H9 (cell line): ENCODE measurements around the gene STXBP1. TPM values are rescaled to one million over a fixed set of nuclear protein-coding genes. Genes with fewer than 3 reads are reported as not detected.

Experiments used
- DNase-seq: peaks from one replicate; pipeline ENCODE4 v3.0.0-alpha.2; 2017
- H2AFZ ChIP-seq: one replicate; pipeline ENCODE4 v1.6.1; 2013; ENCODE audit warnings: mild to moderate bottlenecking, low read length, control low read depth, moderate library complexity
- H2AK5ac ChIP-seq: 2 replicates; pipeline ENCODE4 v1.6.1; 2013; ENCODE audit warnings: low read length, control low read depth, mixed read lengths; ENCODE audit not compliant: insufficient read length
- H2BK120ac ChIP-seq: one replicate; pipeline ENCODE4 v1.6.1; 2013; ENCODE audit warnings: low read depth, mild to moderate bottlenecking, low read length, control low read depth, inconsistent platforms; ENCODE audit not compliant: poor library complexity, severe bottlenecking
- H2BK12ac ChIP-seq: 2 replicates; pipeline ENCODE4 v1.6.1; 2013; ENCODE audit warnings: low read length, control low read depth, mixed read lengths, low read depth; ENCODE audit not compliant: insufficient read length
- H2BK15ac ChIP-seq: 2 replicates; pipeline ENCODE4 v1.6.1; 2013; ENCODE audit warnings: low read depth, low read length, control low read depth
- H2BK20ac ChIP-seq: one replicate; pipeline ENCODE4 v1.6.1; 2013; ENCODE audit warnings: low read depth, mild to moderate bottlenecking, low read length, control low read depth, inconsistent platforms; ENCODE audit not compliant: poor library complexity, severe bottlenecking
- H2BK5ac ChIP-seq: 2 replicates; pipeline ENCODE4 v1.6.1; 2013; ENCODE audit warnings: low read length, control low read depth, mixed read lengths; ENCODE audit not compliant: insufficient read length
- H3K14ac ChIP-seq: 2 replicates; pipeline ENCODE4 v1.6.1; 2013; ENCODE audit warnings: low read length, control low read depth; ENCODE audit not compliant: insufficient read depth
- H3K18ac ChIP-seq: 2 replicates; pipeline ENCODE4 v1.6.1; 2013; ENCODE audit warnings: low read depth, mild to moderate bottlenecking, mixed read lengths, low read length, control low read depth; ENCODE audit not compliant: insufficient read length
- H3K23ac ChIP-seq: 2 replicates; pipeline ENCODE4 v1.6.1; 2013; ENCODE audit warnings: low read length, control low read depth, mixed read lengths, low read depth; ENCODE audit not compliant: insufficient read length
- H3K23me2 ChIP-seq: 2 replicates; pipeline ENCODE4 v1.6.1; 2013; ENCODE audit warnings: low read depth, mild to moderate bottlenecking, mixed read lengths, low read length, control low read depth; ENCODE audit not compliant: insufficient read length, poor library complexity, severe bottlenecking
- H3K27ac ChIP-seq: 2 replicates; pipeline ENCODE4 v1.5.1; 2013; ENCODE audit warnings: low read length, control low read depth, mixed read lengths, low read depth; ENCODE audit not compliant: insufficient read length
- H3K27me3 ChIP-seq: 2 replicates; pipeline ENCODE4 v1.6.1; 2013; ENCODE audit warnings: low read length, control low read depth, inconsistent platforms; ENCODE audit not compliant: insufficient read depth
- H3K4ac ChIP-seq: 2 replicates; pipeline ENCODE4 v1.6.1; 2013; ENCODE audit warnings: low read depth, mild to moderate bottlenecking, control low read depth, inconsistent platforms, low read length, moderate library complexity
- H3K4me1 ChIP-seq: 2 replicates; pipeline ENCODE4 v1.6.1; 2013; ENCODE audit warnings: low read length, control low read depth, inconsistent platforms; ENCODE audit not compliant: insufficient read depth
- H3K4me2 ChIP-seq: 2 replicates; pipeline ENCODE4 v1.6.1; 2013; ENCODE audit warnings: low read length, control low read depth, mixed read lengths; ENCODE audit not compliant: insufficient read length, insufficient read depth
- H3K56ac ChIP-seq: 2 replicates; pipeline ENCODE4 v1.6.1; 2013; ENCODE audit warnings: low read depth, mild to moderate bottlenecking, mixed read lengths, low read length, control low read depth; ENCODE audit not compliant: insufficient read length
- H3K79me1 ChIP-seq: 2 replicates; pipeline ENCODE4 v1.6.1; 2013; ENCODE audit warnings: low read depth, mild to moderate bottlenecking, moderate library complexity, low read length, control low read depth, inconsistent platforms; ENCODE audit not compliant: insufficient read depth, poor library complexity, severe bottlenecking
- H3K79me2 ChIP-seq: 2 replicates; pipeline ENCODE4 v1.6.1; 2013; ENCODE audit warnings: low read length, control low read depth, inconsistent platforms; ENCODE audit not compliant: insufficient read depth
- H3K9ac ChIP-seq: 2 replicates; pipeline ENCODE4 v1.6.1; 2013; ENCODE audit warnings: low read length, control low read depth, mixed read lengths; ENCODE audit not compliant: insufficient read length; ENCODE audit errors: extremely low read depth
- H3K9me3 ChIP-seq: one replicate; pipeline ENCODE4 v1.6.1; 2013; ENCODE audit warnings: low read depth, low read length, inconsistent platforms; ENCODE audit not compliant: control insufficient read depth
- H3T11ph ChIP-seq: one replicate; pipeline ENCODE4 v1.6.1; 2013; ENCODE audit warnings: mild to moderate bottlenecking, low read length, control low read depth, inconsistent platforms
- H4K20me1 ChIP-seq: one replicate; pipeline ENCODE4 v1.6.1; 2013; ENCODE audit not compliant: control insufficient read depth, insufficient read length, insufficient read depth
- H4K5ac ChIP-seq: 2 replicates; pipeline ENCODE4 v1.6.1; 2013; ENCODE audit warnings: low read depth, mild to moderate bottlenecking, mixed read lengths, low read length, control low read depth; ENCODE audit not compliant: insufficient read length
- H4K8ac ChIP-seq: replicated peaks from 2 replicates; pipeline ENCODE4 v1.6.1; 2013; ENCODE audit warnings: low read length, control low read depth, mixed read lengths, low read depth; ENCODE audit not compliant: insufficient read length
- H4K91ac ChIP-seq: 2 replicates; pipeline ENCODE4 v1.6.1; 2013; ENCODE audit warnings: low read depth, mild to moderate bottlenecking, moderate library complexity, mixed read lengths, low read length, control low read depth; ENCODE audit not compliant: insufficient read length
- H3K27ac Mint-ChIP-seq, 3 experiments: 2 replicates in 2 of 3; 3 replicates in 1 of 3; pipeline ENCODE4 v1.8.0; 2020 to 2021; ENCODE audit warnings: mixed read lengths in 3 of 3, mild to moderate bottlenecking in 1 of 3, moderate library complexity in 1 of 3
- H3K27me3 Mint-ChIP-seq: 2 replicates; pipeline ENCODE4 v1.8.0; 2021; ENCODE audit warnings: low read depth, mild to moderate bottlenecking, moderate library complexity, mixed read lengths
- H3K36me3 Mint-ChIP-seq, 3 experiments: 2 replicates in 2 of 3; 3 replicates in 1 of 3; pipeline ENCODE4 v1.8.0; 2020 to 2021; ENCODE audit warnings: low read depth in 3 of 3, mixed read lengths in 3 of 3; ENCODE audit not compliant: insufficient read depth in 1 of 3
- H3K4me1 Mint-ChIP-seq, 2 experiments: 2 replicates each; pipeline ENCODE4 v1.8.0; 2020; ENCODE audit warnings: mixed read lengths in 2 of 2
- H3K4me3 Mint-ChIP-seq, 2 experiments: 2 replicates in 1 of 2; 3 replicates in 1 of 2; pipeline ENCODE4 v1.8.0; 2020 to 2021; ENCODE audit warnings: mild to moderate bottlenecking in 2 of 2, mixed read lengths in 2 of 2, moderate library complexity in 1 of 2
- H3K9me3 Mint-ChIP-seq, 2 experiments: 2 replicates in 1 of 2; 3 replicates in 1 of 2; pipeline ENCODE4 v1.8.0; 2020; ENCODE audit warnings: mild to moderate bottlenecking in 2 of 2, mixed read lengths in 2 of 2, moderate library complexity in 1 of 2
- CTCF ChIP-seq: fragments of 200-600 bp; sonication (generic); conservative IDR thresholded peaks from 3 replicates; pipeline ENCODE4 v1.8.0; 2021; ENCODE audit warnings: antibody characterized with exemption, mild to moderate bottlenecking
- WGBS: extraction: QIAGEN DNeasy Blood & Tissue Kit; methylation state at CpG from one replicate; pipeline ENCODE4 v1.1.7; 2013; ENCODE audit warnings: missing lambda C conversion rate, low lambda C conversion rate, mixed read lengths; ENCODE audit not compliant: insufficient read length; ENCODE audit errors: extremely low coverage; 5-methylcytosine and 5-hydroxymethylcytosine counted together
- total RNA-seq: library from RNA; stranded (reverse); gene quantifications from 2 replicates; pipeline ENCODE4 v1.2.1, GENCODE V29; 2021

Gene STXBP1
- total RNA-seq, 1 experiment from 2014 or later: 22.3 TPM

GRCh38 chr9:127683723-127684122 lies 71.6 kb downstream of the STXBP1 start:
- no peak overlapping the region for H3T11ph ChIP-seq
- no peak overlapping the region for H4K8ac ChIP-seq
- no peaks in the 10 kb centered on the region for H3K9me3 Mint-ChIP-seq
- H2AFZ ChIP-seq: no peak overlapping the region
- no peak overlapping the region for H2BK15ac ChIP-seq
- no peaks in the 10 kb centered on the region for H3K79me2 ChIP-seq
- no peak overlapping the region for H2BK20ac ChIP-seq
- H3K27ac Mint-ChIP-seq: no peak overlapping the region; a peak in 1 of 7 replicates
- H2BK120ac ChIP-seq: no peak overlapping the region
- H3K9me3 ChIP-seq: no peaks in the 10 kb centered on the region
- no peak overlapping the region for H2BK12ac ChIP-seq
- H4K20me1 ChIP-seq: no peaks in the 10 kb centered on the region
- no peaks in the 10 kb centered on the region for H3K79me1 ChIP-seq
- H3K4me3 Mint-ChIP-seq: no peak overlapping the region
- H3K14ac ChIP-seq: no peak overlapping the region
- no peak overlapping the region for H4K91ac ChIP-seq
- no peaks in the 10 kb centered on the region for H3K4me1 Mint-ChIP-seq
- no peak overlapping the region for H2BK5ac ChIP-seq
- no peak overlapping the region for H4K5ac ChIP-seq
- no peak overlapping the region for H3K4ac ChIP-seq
- no peak overlapping the region for H3K4me2 ChIP-seq
- no peak for TF ChIP-seq CTCF
- no peak overlapping the region for H3K56ac ChIP-seq
- no peak overlapping the region for H3K23ac ChIP-seq
- H2AK5ac ChIP-seq: no peak overlapping the region
- H3K23me2 ChIP-seq: no peaks in the 10 kb centered on the region
- DNase-seq: no peak
- no peak overlapping the region for H3K27ac ChIP-seq
- H3K36me3 Mint-ChIP-seq: peaks cover 22 to 43% (median 33%) of the 10 kb centered on the region in 3 experiments; a peak in 6 of 7 replicates
- no peaks in the 10 kb centered on the region for H3K27me3 ChIP-seq
- no CpG with 5 or more reads among the region's 5 CpGs for WGBS
- no peak overlapping the region for H3K9ac ChIP-seq
- H3K27me3 Mint-ChIP-seq: no peaks in the 10 kb centered on the region
- H3K4me1 ChIP-seq: no peaks in the 10 kb centered on the region
- H3K18ac ChIP-seq: no peak overlapping the region
